Fibroblast of mammary gland (primary cell): ENCODE results near the gene SZT2.
"Not testable (repeated sequence)": the region's sequence is repeated elsewhere in the genome, so short reads cannot be mapped to it uniquely, and the experiment has no call there.

Source experiments
- DNase-seq: peaks from one replicate; pipeline ENCODE4 v3.0.0-alpha.2; 2010; ENCODE audit warnings: low read depth
- H3K4me3 ChIP-seq: 2 replicates; pipeline ENCODE4 v1.5.1; 2011; ENCODE audit warnings: low read depth, mild to moderate bottlenecking, low read length, moderate library complexity; ENCODE audit not compliant: control insufficient read depth
- CTCF ChIP-seq: conservative IDR thresholded peaks from 2 replicates; pipeline ENCODE4 v1.5.1; 2011; ENCODE audit warnings: low read depth, low read length, inconsistent platforms; ENCODE audit not compliant: control insufficient read depth, insufficient read depth

SZT2 gene

GRCh38 chr1:43464681-43465504 lies 75.2 kb downstream of the SZT2 start:
- no peak for TF ChIP-seq CTCF
- peak; percentile 58 for DNase-seq
- H3K4me3 ChIP-seq, result no peak overlapping the region

GRCh38 chr1:43465505-43466067 lies 75.9 kb downstream of the SZT2 start:
- no peak for TF ChIP-seq CTCF

GRCh38 chr1:43466403-43466802 lies 76.7 kb downstream of the SZT2 start:
- H3K4me3 ChIP-seq, result no peak overlapping the region
- no peak for DNase-seq
- no peak for TF ChIP-seq CTCF

More at GRCh38 chr1:43465505-43466067, 75.9 kb downstream of the SZT2 start:
- no peak for DNase-seq
- H3K4me3 ChIP-seq, result no peak overlapping the region

- no peak overlapping the region for H3K4me3 ChIP-seq
- DNase-seq, result no peak
- no peak for TF ChIP-seq CTCF
Observed at GRCh38 chr1:43468414-43468813, 78.7 kb downstream of the SZT2 start.

GRCh38 chr1:43469932-43470331 lies 80.2 kb downstream of the SZT2 start:
- no peak for TF ChIP-seq CTCF
- no peak for DNase-seq
- H3K4me3 ChIP-seq, result no peak overlapping the region

- TF ChIP-seq CTCF, result no peak
- DNase-seq, result no peak
Observed at GRCh38 chr1:43472087-43472462, 82.4 kb downstream of the SZT2 start.

GRCh38 chr1:43472463-43473151 lies 82.9 kb downstream of the SZT2 start:
- peak; percentile 90 for DNase-seq
- H3K4me3 ChIP-seq, result not testable (repeated sequence)

More at GRCh38 chr1:43472087-43472462, 82.4 kb downstream of the SZT2 start:
- H3K4me3 ChIP-seq, result no peak overlapping the region
